HG02623 (cell line): ENCODE data around the gene SH3BGRL3.

Source experiments
- ATAC-seq: cut with Tn5 transposase; IDR thresholded peaks from one replicate; pipeline ENCODE4 v1.9.1; 2021; ENCODE audit warnings: moderate library complexity; ENCODE audit not compliant: unreplicated experiment

SH3BGRL3 gene

DNA sequence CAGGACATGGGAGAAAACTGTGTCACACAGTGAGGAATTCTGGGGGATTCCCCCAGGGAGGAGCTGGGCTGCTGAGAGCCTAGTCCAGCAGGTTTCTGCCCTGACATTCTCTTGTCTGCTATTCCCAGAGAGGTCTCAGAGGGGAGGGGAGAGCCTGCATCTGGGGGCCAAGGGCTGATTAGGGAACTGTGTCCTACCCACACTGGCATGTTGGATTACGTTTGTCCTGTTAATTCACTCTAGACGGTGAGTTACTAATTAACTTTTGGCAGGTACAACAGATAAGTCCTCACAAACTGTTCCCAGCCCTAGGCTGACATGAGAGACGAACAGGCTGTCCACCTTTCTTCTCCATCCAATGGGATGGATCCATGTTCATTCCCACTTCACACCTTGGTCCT is 2.6 kb upstream of the SH3BGRL3 start:
- ATAC-seq = no peak

DNA sequence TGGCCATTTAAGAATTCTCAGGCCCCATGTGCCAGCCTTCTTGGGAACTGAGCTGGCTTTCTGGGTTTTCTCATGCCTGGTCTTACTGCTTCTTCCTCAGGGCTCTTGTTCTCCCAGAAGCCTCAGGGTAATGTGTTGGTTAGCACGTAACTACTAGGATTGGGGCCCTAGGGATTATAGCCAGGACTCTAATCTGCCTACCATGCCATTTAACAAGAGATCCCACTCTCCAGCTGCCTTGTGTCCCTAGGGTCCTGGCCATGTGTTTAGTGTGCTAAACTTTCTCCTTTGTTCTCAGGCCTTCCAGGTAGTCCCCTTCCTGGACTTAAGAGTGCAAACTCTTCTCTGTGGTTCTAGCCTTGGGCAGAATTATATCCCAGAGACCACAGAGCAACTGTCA is 2.2 kb upstream of the SH3BGRL3 start:
- no peak for ATAC-seq

DNA sequence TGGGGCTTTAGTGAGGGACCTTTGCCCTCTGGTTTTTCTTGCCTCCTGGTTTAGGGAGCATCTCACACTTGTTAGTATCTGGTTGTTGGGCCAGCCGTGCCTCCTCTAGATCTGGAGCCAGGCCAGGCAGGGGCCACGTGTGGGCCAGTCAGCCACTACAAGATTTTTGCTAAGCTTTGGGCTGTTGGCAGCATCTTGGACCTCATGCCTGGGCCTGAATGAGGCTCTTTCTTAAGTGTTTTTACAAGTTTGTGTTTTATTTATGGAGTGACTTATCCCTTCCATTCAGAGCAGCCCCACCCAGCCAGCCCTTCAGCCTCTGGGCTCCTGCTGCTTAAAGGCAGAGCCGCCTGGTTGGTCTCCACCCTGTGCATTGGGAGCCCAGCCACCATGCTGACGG is 1.6 kb upstream of the SH3BGRL3 start:
- ATAC-seq = no peak

DNA sequence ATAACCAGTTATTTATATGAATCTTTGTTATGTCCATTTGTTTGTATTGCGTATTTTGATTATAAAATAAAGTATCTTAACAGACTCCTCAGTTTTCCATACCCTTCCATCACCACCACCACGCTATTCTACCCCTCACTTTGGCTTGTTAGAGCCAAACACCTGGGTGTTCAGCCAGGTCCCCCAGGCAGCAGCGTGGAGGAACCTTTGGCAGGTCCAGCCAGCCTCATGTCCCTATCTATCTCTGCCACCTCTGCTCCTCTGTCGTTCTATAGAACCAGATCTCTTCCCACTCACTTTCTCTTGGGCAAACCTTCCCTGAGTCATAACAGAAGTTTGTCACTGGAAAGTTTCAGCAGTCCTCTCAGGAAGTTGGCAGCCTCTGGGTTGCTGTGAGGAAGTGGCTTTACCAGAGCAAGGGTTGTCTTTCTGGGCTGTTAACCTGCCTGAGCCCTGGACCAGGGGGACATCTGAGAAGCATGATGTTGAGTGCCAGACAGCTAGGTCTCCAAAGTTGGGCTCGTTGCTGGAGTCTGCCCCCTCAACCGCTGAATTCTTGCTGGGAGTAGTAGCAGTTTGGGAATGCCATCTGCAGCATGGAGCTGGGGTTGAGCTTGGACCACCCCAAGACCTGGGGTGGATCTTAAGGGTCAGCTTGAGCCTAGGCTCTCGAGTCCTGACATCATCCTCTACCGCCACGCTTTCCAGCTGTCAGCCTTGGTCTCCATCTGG is 996 bp upstream of the SH3BGRL3 start:
- ATAC-seq = no peak

DNA sequence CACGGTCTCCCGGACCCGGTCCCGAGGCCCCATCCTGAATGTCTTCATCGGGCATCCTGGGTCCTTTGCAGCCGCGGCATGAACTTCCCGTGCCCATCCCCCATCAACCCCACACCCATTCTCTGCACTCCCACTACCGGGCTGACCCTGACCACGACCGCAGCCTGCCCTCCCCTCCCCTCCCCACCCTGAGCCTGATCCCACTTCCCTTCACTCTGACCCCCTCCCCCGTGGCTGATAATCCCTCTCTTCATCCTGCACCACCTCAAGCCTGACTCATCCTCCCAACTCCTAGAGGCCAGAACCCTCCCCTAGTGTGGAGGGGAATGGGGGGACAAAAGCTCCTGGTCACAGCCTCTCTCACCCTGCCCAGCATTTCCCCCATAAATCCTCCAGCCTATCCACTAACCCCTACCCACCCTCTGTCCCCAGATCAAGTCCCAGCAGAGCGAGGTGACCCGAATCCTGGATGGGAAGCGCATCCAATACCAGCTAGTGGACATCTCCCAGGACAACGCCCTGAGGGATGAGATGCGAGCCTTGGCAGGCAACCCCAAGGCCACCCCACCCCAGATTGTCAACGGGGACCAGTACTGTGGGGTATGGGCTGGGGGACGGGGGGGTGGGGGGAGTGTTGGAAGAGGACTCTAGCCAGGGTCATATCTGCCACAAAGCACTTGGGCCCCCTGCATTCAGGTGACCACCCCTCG is 602 bp downstream of the SH3BGRL3 start:
- ATAC-seq = no peak

DNA sequence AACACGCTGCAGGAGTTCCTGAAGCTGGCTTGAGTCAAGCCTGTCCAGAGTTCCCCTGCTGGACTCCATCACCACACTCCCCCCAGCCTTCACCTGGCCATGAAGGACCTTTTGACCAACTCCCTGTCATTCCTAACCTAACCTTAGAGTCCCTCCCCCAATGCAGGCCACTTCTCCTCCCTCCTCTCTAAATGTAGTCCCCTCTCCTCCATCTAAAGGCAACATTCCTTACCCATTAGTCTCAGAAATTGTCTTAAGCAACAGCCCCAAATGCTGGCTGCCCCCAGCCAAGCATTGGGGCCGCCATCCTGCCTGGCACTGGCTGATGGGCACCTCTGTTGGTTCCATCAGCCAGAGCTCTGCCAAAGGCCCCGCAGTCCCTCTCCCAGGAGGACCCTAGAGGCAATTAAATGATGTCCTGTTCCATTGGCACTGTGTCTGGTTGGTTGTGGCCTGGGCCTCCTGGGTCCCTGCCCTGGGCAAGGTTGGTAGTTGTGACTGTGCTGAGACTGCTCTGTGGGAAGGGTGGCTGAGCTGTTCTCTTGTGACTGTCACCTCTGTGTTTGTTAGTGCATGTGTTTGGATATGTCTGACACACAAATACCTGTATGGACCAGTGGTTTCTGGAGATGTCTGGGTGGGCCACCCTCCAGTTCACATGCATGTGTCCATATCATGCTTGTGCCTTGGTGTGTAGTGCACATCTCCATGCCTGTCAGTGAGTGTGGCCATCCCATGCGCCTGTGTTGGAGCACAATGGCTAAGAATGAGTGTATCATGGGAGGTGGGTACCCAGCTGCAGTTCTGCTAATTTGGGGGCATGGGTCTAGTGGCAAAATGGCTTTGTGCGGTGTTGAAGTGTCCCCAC is 1.4 kb downstream of the SH3BGRL3 start:
- ATAC-seq = no peak

DNA sequence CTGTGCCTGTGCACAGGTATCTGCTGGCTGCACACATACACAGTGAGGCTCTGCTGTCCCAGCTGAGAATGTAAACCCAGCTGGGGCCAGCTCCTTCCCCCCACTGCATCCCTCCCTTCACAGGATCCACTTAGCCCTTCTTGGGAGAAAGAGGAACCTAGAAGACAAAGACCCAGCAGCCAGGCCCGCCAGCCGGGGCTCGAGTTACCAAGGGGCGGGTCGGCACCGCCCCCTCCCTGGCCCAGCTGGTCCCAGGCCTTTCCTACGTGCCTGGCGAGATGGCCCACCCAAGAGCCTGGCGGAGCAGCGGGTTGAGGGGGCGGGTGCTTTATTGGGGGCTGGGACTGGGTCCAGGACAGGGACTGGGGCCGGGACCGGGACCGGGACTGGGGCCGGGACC is 2.1 kb downstream of the SH3BGRL3 start:
- ATAC-seq = no peak

DNA sequence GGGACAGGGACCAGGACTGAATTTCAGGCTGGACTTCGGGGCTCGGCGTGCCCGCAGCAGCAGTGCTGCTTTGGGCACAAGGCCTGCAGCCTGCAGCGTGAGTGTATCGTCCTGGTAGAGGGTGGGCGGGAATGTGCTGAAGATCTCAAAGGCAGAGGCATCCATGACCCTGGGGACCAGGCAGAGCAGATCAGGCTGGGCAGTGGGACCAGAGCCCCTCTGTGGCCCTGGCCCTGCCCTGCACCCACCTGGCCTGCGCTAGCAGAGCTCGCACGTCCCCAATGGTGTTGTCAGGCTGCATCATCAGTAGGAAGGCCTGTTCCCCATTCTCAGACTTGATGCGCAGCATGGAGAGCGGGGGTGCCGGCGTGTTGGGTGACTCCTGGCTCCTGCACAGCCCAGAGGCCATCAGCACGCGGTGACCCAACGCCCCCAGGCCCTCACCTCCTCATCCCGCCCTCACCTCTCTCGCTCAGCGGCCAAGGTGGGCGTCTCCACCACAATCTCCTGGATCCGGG is 2.6 kb downstream of the SH3BGRL3 start:
- no peak for ATAC-seq

DNA sequence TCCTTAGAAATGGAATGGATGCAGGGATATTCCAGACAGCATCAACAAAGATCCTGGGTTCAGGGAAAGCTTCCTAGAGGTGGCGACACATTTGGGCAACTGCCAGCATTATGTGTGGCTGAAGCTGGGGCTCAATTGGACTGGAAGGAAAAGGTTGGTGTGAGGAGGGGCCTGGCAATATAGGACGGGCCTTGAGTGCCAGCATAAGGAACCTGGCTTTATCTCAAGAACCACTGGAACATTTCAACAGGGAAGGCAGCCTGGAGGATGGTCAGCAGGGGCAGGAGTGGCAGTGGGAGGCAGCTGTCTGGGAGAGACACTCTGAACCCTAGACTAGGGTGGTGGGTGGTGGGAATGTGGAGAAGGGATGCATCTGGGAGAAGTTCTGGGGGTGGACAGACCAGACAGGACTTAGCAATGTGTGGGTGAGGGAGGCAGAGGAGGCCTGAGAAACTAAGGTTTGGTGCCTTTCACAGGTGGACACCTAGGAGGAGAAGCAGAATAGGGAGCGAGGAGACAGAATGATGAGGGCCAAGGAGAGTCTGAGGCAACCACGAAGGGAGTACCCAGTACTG is 3.5 kb downstream of the SH3BGRL3 start:
- ATAC-seq = no peak

DNA sequence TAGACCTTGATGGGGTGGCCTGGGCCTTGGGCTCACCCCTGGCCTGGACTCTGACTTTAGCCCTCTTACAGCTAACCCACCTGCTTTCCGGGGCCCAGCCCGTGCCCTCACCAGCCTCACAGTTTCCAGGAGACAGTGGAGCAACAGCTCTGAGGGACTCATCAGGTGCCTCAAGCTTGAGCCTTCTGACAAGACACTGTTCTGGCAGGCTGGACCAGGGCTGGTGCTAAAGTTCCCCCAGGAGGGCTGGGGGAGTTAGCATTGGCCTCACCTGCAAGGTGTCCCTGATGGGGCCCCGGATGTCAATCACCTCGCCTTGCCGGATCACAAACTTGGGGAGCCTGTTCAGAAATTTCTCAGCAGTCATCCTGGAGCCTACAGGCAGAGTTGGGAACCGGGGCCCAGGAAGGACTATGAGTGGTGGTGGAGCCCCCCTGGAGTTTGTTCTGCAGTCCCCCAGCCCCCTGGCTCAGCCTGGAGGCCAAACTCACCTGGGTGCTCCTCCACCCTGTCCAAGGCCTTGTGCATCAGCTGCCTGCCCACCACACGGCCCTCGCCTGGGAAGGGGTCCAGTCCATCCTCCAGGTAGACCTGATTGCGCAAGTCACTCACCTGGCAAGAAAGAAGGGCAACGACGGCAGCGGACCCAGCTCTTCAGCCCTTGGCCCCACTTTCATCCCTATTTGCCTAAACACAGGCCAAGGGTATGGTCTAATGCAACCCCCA is 4.1 kb downstream of the SH3BGRL3 start:
- no peak for ATAC-seq

DNA sequence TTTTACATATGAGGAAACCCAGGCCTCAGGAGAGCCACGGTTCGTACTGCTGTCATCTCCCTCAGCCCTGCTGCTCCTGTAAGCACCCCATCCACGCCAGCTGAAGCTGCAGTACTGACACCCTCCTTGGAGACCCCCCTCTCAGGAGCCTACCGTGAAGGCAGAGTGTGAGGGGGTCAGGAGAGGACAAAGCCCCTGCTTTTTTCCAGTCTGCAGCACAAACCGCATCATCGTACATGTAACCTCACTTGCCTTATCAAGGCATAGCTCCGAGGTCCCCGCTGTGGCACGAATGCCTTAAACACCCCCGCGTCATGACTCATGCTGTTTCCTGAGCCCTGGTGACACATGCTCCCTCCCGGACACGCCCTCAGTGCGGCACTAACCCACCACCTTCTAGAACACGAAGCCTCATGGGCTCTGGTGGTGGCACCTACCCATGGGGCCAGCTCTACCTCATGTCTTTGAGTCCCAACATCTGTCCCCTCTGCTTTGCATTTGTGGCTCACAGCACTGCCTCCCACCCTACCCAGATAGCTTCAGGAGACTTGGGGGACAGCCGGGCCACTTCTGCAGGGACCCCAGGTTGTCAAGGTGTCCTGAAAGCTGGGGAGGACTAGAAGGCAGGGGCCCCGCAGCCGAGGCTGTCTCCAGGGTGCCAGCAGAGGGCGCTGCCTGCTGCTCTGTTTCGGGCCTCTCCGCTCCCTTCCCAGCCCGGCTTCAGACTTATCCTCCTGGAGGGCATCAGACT is 4.9 kb downstream of the SH3BGRL3 start:
- no peak for ATAC-seq

DNA sequence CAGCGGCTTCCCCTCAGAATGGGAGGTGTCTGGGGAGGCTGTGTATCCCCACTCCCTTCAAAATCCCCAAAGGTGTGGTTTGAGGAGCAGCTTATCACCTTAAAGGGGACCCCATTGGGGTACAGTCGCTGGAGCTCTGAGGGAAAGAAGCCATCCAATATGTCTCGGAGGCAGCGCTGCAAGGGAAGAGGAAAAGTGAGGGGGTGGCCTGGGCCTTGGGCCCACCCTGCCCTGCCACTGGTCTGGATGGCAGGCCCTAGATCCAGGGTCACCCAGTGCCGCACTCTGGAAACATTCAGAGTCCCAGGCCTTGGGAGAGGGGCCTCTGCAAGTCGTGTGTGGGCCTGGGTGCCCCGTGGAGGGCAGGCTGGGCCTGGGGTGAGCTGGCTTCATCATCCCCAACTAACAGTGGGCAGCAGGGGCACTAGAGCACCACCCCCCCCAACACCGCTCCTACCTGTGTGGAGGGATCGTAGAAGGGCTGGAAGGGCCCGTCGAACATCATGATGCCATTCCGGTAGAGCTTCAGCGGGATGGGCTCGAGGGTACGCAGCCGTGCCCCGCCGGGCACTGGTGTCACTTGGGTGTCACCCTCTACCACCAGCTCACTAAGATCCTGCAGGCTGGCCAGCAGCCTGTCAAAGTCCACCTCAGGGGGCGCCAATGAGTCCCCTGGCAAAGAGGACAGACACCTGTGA is 5.6 kb downstream of the SH3BGRL3 start:
- ATAC-seq = no peak

DNA sequence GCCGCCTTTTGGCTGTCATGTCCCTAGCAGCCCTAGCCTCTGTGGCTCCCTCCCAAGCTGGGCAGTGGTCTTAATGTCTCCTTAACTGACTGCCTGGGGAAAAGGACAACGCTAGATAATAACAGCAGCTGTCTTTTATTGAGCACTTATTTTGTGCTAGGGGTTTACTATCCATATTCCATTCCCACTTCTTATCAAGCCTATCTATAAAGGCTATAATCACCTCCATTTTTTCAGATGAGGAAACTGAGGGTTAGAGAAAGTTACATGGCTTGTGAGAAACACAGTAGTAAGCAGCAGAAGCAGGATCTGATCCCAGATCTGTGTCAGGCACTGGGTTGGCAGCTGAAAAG is 6.2 kb downstream of the SH3BGRL3 start:
- ATAC-seq = no peak

DNA sequence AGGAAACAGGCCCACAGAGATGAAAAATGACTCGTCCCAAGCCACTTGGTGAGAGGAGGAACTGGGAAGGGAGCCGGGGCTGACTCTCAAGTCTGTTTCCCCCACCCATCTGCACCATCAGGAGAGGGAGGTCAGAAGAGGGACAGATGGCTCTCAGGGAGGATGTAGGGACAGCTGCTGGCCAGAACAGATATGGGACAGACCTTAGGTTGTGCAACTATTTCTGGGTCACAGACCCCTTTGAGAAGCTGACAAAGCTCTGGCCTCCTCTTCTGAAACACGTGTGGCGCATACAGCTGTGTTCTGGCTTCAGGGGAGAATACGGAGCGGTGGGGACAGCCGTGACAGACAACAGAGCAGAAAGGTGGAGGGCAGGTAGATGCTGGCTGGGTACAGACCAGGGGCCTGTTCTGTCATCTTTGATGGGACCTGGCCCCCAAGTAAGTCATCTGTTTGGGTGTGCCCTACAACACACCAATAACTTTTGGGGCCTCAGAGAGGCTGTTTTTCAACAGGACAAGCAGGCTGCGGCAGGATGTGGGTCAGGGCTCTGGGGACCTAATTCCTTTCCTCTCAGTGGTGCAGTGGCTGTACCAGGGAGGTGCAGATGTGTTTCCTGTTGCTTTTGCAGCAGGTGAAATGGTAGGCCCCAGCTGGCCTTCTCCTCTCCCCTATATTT is 7.3 kb downstream of the SH3BGRL3 start:
- no peak for ATAC-seq

DNA sequence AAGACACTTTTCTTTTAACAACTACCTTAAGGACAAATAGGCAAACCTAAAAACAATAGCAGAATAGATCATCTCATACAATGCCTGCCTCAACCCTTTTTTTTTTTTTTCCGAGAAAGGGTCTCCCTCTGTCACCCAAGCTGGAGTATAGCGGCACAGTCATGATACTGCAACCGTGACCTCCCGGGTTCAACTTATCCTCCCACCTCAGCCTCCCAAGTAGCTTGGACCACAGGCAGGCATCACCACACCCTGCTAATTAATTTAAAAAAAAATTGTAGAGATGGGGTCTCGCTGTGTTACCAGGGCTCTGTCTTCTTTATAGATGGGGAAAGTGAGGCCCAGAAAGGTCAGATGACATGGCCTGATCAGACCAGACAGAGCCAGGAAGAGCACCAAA is 7.9 kb downstream of the SH3BGRL3 start:
- ATAC-seq = no peak

DNA sequence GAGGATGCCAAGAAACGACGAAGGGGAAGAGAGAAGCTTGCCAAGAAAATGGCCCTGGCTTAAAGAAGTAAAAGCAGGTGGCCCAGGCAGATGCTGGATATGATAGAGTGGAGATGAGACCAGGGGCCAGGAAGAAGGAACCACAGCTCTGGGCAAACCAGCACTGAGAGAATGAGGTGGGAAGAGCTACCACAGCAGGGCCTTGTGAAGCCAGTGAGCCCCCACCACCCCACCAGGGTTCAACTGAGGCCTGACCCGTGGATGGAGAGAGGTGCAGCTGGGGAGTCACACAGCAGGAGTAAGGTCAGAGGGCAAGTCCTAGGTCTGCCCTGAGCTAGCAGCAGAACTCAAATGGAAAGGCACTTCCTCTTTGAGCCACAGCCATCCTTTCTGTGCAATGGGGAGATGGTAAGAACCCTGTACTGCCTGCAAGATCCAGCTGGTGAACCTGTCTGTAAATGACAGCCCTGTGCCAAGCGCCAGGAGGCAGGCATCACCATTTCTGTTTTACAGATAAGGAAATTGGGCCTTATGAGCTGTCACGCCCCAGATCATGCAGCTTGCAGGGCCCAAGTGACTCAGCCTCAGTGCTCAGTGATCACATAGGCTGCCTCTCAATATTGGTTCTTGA is 8.5 kb downstream of the SH3BGRL3 start:
- no peak for ATAC-seq

DNA sequence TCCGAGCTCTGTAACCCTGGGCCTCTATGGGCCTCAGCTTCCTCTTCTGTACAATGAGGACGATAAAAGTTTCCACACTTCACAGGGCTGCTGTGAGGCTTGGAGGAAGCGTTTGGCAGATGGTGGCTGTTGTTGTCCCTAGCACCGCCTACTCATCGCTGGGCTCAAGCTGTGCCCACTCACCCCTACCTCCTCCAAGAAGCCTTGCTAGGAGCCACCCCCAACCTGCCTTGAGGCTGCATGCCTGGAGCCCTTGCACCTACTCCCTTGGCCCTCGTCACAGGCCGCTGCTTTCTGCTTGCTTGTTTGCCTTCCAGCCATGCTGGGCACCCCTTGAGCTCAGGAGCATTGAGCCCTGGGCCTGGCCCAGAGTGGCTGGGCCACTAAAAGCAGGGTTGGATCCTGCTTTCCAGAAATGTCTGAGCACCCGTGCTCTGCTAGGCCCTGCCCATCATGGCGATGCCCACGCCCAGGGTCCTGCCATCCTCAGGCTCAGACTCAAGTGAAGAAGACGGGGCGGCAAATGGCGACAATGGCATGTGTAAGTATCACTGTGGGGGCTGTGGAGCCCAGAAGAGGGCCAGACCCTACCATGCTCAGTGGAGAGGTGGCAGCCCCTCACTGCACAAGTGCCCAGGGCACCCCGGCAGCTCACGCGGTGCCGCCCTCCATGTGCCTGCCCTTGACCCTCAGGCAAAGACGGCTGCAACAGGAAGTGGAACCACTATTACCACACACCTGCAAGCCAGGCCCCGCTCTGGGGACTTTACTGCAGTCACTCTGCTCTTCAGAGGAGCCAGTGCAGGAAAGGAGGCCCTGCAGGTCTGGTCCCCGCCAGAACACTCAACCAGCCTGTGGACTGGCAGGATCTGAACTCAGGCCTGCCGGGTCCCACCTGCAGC is 9.5 kb downstream of the SH3BGRL3 start:
- peak; percentile 39 for ATAC-seq
